Esophagus squamous epithelium (tissue), 4 donors: Measurements from ENCODE around the gene VAPA.

Source experiments
- POLR2A ChIP-seq, 4 donors: fragments of 450-650 bp; IDR thresholded peaks; one replicate each; pipeline ENCODE4 v1.6.1; 2017; ENCODE audit warnings: antibody characterized with exemption in 4 of 4, mild to moderate bottlenecking in 4 of 4, moderate library complexity in 3 of 4
- TF ChIP-seq, protein P1 (sequence below), 6 experiments: fragments of 450-650 bp in 4 of 6; fragments of 200-600 bp in 2 of 6; sonication (generic) in 2 of 6; IDR thresholded peaks; one replicate each; pipeline ENCODE4 v1.5.1; 2016 to 2019; ENCODE audit warnings: antibody characterized with exemption in 6 of 6, mild to moderate bottlenecking in 4 of 6, moderate library complexity in 4 of 6

DNA sequence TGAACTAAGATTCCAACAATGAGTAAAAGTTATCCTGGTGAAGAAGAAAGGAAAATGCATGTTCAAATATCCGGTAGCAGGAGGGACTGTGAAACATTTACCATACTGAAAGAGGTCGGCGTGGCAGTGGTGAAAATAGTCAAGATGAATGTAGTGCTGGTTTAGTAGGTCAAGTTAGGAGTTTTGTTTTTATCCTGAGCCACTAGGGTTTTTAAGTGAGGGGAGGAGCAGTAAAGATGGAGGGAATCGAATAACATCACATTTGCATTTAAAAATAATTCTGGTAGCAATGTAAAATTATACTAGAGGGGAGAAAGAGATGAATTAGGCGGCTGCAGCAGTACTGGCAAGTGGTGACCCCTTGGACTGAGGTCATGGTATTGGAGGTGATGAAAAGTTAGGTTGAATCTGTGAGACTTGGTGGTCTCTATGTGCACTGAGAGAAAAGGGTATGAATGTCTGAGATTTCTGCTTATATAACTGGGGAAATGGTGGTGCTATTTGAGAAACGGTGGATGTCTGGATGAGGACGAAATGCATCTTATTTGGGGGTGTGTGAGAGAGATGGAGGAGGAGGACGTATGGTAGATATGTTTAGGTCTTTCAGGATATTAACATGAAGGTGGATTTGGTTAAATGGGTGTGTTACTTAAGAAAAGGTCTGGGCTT, 5.9 kb downstream of the VAPA start:
- TF ChIP-seq, protein P1, sequence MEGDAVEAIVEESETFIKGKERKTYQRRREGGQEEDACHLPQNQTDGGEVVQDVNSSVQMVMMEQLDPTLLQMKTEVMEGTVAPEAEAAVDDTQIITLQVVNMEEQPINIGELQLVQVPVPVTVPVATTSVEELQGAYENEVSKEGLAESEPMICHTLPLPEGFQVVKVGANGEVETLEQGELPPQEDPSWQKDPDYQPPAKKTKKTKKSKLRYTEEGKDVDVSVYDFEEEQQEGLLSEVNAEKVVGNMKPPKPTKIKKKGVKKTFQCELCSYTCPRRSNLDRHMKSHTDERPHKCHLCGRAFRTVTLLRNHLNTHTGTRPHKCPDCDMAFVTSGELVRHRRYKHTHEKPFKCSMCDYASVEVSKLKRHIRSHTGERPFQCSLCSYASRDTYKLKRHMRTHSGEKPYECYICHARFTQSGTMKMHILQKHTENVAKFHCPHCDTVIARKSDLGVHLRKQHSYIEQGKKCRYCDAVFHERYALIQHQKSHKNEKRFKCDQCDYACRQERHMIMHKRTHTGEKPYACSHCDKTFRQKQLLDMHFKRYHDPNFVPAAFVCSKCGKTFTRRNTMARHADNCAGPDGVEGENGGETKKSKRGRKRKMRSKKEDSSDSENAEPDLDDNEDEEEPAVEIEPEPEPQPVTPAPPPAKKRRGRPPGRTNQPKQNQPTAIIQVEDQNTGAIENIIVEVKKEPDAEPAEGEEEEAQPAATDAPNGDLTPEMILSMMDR (IDR thresholded peaks at IDR 0.05) = no peak
- TF ChIP-seq POLR2A (IDR thresholded peaks at IDR 0.05) = no peak
